Measurements from ENCODE around the gene CRKL. TPM values are rescaled to one million over a fixed set of nuclear protein-coding genes. Genes with fewer than 3 reads are reported as not detected.

The CRKL gene
- total RNA-seq, 4 donors from 2014 or later, result 38.5 to 47.8 (median 42.1) TPM

DNA sequence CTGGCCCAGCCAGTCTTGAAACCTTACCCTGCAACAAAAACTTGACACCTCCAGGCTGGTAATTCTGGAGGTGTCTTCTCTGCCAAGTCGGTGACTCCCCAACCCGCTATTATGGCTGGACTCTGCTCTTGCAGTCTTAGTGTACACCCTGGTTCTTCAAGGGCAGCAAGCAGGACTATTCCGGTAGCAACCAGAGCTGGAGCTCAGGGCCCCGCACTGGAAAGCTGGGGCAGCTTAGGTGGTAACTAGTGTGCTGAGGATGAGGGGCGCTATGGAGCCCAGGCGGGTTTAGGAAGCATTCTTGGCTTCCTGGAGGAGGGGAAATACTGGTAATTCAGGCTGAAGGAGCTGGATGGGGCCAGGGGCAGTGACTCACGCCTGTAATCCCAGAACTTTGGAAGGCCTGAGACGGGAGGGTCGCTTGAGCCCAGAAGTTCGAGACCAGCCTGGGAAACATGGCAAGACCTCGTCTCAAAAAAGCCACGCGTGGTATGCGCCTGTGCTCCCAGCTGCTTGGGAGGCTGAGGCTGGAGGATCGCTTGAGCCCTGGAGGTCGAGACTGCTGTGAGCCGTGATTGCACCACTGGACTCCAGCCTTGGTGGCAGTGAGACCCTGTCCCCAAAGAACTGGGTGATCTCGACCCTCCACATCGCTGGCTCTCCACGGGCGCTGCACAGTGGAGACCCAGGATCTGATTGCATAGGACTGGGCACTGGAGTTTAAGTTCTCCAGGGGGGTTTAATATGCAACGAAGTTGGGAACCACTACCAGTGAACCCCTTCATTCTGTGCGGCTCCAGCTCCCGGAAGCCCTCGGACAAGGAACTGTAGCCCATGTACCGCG, 39.3 kb downstream of the CRKL start:
- Histone ChIP-seq H3K27ac (no peak overlapping the region), H3K36me3 (peaks cover 5 to 8% of the 10 kb centered on the region in 2 donors), H3K4me1 (peaks cover 4 to 19% of the 10 kb centered on the region in 2 donors), H3K9me3 (no peaks in the 10 kb centered on the region), H3K27me3 (no peaks in the 10 kb centered on the region), H3K4me3 (replicated peaks in 1 of 3) (peak overlapping the region in 2 of 3 donors; percentile 53 to 57)
- TF ChIP-seq POLR2A (IDR thresholded peaks at IDR 0.05), result no peak
- TF ChIP-seq, protein P1, sequence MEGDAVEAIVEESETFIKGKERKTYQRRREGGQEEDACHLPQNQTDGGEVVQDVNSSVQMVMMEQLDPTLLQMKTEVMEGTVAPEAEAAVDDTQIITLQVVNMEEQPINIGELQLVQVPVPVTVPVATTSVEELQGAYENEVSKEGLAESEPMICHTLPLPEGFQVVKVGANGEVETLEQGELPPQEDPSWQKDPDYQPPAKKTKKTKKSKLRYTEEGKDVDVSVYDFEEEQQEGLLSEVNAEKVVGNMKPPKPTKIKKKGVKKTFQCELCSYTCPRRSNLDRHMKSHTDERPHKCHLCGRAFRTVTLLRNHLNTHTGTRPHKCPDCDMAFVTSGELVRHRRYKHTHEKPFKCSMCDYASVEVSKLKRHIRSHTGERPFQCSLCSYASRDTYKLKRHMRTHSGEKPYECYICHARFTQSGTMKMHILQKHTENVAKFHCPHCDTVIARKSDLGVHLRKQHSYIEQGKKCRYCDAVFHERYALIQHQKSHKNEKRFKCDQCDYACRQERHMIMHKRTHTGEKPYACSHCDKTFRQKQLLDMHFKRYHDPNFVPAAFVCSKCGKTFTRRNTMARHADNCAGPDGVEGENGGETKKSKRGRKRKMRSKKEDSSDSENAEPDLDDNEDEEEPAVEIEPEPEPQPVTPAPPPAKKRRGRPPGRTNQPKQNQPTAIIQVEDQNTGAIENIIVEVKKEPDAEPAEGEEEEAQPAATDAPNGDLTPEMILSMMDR (IDR thresholded peaks at IDR 0.05), result no peak
- DNase-seq, result peak in 1 of 2 donors; percentile 18
- intact Hi-C loops (cut with DNase I), result no loop called here
- WGBS, 2 donors, result 28 to 54% methylated on average over 17 to 18 of the region's 27 CpGs

DNA sequence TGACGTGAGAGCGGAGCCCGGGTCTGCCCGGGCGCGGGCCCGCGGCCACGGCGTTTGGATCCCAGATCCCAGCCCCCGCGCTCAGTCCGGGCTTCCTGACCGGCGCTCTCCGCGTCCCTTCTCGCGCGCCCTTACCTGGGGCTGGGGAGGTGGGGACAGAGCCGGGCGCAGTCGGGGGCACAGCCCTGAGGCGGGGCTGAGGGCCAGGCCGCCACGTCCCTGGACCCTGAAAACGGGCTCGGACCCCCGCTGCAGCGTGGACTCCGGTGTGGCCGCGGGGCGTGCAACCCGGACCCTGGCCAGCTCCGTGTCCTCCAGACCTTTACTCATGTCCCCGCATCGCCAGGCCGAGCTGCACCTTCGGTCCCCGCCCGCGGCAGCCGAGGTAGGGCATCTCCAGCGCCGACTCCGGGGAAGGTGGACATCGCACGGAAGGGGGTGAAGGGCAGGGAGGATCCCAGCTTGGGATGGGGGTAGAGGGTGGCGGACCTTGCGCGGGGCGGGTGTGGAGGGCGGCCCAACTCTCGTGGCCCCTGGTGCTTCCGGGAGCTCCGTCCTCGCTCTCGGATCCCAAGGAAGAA, 40.0 kb downstream of the CRKL start:
- peak in 1 of 2 donors; percentile 38 for DNase-seq
- H3K27ac ChIP-seq, result no peak overlapping the region
- TF ChIP-seq, protein P1 (IDR thresholded peaks at IDR 0.05), result no peak
- no peak for TF ChIP-seq POLR2A (IDR thresholded peaks at IDR 0.05)
- peaks cover 4 to 19% of the 10 kb centered on the region in 2 donors for H3K4me1 ChIP-seq
- H3K36me3 ChIP-seq, result peaks cover under 1 to 5% of the 10 kb centered on the region in 2 donors
- H3K9me3 ChIP-seq, result no peaks in the 10 kb centered on the region
- intact Hi-C loops (cut with DNase I), result no loop called here
- no peaks in the 10 kb centered on the region for H3K27me3 ChIP-seq
- peak overlapping the region; percentile 32 to 57 (median 53) for H3K4me3 ChIP-seq (replicated peaks in 1 of 3)
- 0 to 2% methylated on average over 1 to 44 of the region's 59 CpGs for WGBS, 2 donors

DNA sequence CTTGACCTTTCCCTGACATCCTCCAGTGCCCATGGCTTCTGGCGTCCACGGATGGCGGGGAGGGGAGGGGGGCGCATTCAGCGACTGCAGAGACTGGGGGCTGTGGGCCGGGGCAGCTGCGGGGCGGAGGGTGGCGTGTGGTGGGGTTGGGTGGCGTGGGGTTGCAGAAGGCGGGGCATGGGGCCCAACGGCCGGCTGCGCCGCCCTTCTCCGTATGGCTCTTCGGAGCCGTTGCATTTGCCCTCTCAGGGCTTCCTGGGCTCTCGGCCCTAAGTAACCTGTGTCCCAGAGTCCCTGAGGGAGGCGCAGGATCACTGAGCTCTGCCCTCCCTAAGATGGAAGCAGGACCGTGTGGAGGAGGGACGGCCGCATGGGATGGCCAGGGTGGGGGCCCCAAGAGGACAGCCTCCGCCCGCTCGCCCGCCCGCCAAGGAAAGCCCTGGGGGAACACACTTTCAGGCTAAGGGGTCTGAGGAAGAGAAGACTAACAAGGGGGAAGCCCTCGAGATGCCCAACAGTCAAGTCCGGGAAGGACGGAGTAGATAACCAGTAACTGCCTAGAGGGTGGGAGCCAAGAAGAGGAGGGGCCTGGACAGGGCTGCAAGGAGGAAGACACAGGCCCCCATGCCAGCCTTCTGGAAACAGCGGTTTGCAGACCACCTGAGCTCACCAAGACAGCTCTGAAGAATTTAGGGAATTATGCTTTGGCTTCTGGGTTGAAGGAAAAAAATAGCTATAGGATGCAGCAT, 40.6 kb downstream of the CRKL start:
- 9 to 24% methylated on average over 7 to 23 of the region's 32 CpGs for WGBS, 2 donors
- Histone ChIP-seq H3K36me3 (peaks cover 0 to under 1% of the 10 kb centered on the region in 2 donors), H3K27ac (no peak overlapping the region), H3K4me1 (peaks cover 4 to 19% of the 10 kb centered on the region in 2 donors), H3K4me3 (replicated peaks in 1 of 3) (peak overlapping the region; percentile 32 to 57 (median 53)), H3K9me3 (no peaks in the 10 kb centered on the region), H3K27me3 (no peaks in the 10 kb centered on the region)
- peak; percentile 9 to 23 for DNase-seq
- intact Hi-C loops (cut with DNase I), result no loop called here
- TF ChIP-seq, protein P1 (IDR thresholded peaks at IDR 0.05), result no peak
- TF ChIP-seq POLR2A (IDR thresholded peaks at IDR 0.05), result no peak

DNA sequence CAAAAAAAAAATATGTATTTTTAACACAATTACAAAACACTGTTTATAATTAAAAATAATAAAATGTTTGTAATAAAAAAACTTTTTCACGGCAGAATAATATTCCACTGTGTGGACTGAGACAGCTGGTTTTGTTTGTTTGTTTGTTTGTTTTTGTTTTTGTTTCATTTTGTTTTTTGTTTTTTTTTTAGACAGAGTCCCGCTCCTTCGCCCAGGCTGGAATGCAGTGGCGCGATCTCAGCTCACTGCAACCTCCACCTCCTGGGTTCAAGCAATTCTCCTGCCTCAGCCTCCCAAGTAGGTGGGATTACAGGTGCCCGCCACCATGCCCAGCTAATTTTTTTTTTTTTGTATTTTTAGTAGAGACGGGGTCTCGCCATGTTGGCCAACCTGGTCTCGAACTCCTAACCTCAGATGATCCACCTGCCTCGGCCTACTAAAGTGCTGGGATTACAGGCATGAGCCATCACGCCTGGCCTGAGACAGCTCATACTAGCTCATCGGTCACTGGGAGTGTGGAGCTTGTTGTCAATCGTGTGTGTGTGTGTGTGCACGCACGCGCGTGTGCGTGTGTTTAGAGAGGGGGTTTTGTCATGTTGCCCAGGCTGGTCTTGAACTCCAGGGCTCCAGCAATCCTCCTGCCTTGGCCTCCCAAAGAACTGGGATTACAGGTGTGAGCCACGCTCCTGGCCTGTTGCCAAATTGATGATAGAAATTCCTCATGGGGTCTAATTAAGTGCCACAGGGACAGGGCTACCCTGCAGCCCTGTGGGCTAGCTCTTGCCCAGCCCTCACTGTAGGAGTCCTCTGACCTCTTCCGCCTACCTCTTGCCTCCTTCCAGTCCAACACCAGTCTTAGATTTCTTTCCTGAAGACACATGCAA, 42.6 kb downstream of the CRKL start:
- H3K27ac ChIP-seq, result no peak overlapping the region
- 92 to 96% methylated on average over 20 of the region's 20 CpGs for WGBS, 2 donors
- no peaks in the 10 kb centered on the region for H3K9me3 ChIP-seq
- no peaks in the 10 kb centered on the region for H3K36me3 ChIP-seq
- no peaks in the 10 kb centered on the region for H3K27me3 ChIP-seq
- TF ChIP-seq, protein P1 (IDR thresholded peaks at IDR 0.05), result no peak
- TF ChIP-seq POLR2A (IDR thresholded peaks at IDR 0.05), result no peak
- peaks cover 8 to 24% of the 10 kb centered on the region in 2 donors for H3K4me1 ChIP-seq
- intact Hi-C loops (cut with DNase I), result no loop called here
- no peak overlapping the region for H3K4me3 ChIP-seq (replicated peaks in 1 of 3)
- DNase-seq, result no peak
